H1 (cell line): ENCODE results near the gene PDE9A.
"Not testable (repeated sequence)": the region's sequence is repeated elsewhere in the genome, so short reads cannot be mapped to it uniquely, and the experiment has no call there.

Experiments
- ASH2L ChIP-seq: fragments of 200-600, 300-600 bp; sonication (generic); IDR thresholded peaks from one replicate; pipeline ENCODE4 v1.7.1; 2017; ENCODE audit warnings: low read length
- CTCF ChIP-seq, 3 experiments: IDR thresholded peaks; 1 replicate in 2 of 3; 2 replicates in 1 of 3; pipeline versions ENCODE4 v1.5.1 to v1.6.1; 2011; ENCODE audit warnings: low read length in 3 of 3, mild to moderate bottlenecking in 3 of 3, inconsistent platforms in 2 of 3, low read depth in 1 of 3, moderate library complexity in 1 of 3; ENCODE audit not compliant: insufficient read depth in 1 of 3; ENCODE audit errors: control extremely low read depth in 1 of 3
- EZH2 ChIP-seq: fragments of 200-600 bp; sonication (generic); IDR thresholded peaks from 2 replicates; pipeline ENCODE4 v1.7.1; 2012; ENCODE audit warnings: low read depth, mild to moderate bottlenecking, moderate library complexity, low read length, inconsistent platforms; ENCODE audit not compliant: severe bottlenecking
- JUN ChIP-seq: IDR thresholded peaks from 2 replicates; pipeline ENCODE4 v1.6.1; 2011; ENCODE audit warnings: low read depth, mild to moderate bottlenecking, improper control_type of control experiment, low read length
- POLR2A ChIP-seq, 2 experiments: IDR thresholded peaks; 1 replicate in 1 of 2; 2 replicates in 1 of 2; pipeline ENCODE4 v1.6.1; 2011; ENCODE audit warnings: low read depth in 2 of 2, low read length in 2 of 2, mild to moderate bottlenecking in 2 of 2; ENCODE audit errors: control extremely low read depth in 1 of 2
- POLR2AphosphoS5 ChIP-seq: IDR thresholded peaks from 2 replicates; pipeline ENCODE4 v1.6.1; 2011; ENCODE audit warnings: low read depth, low read length

- TF ChIP-seq EZH2; CTCF (IDR thresholded peaks at IDR 0.05; ENCODE audit: control extremely low read depth in 1 of 3, insufficient read depth in 1 of 3, low read depth in 1 of 3, low read length in 3 of 3); POLR2A (IDR thresholded peaks at IDR 0.05; ENCODE audit: control extremely low read depth in 1 of 2, low read depth in 2 of 2, low read length in 2 of 2); ASH2L; POLR2AphosphoS5; JUN: not testable (repeated sequence)
Observed at GRCh38 chr21:42812528-42813241, 159.3 kb downstream of the PDE9A start.
